Stimulated activated CD4-positive, alpha-beta T cell treated with anti-CD3 and anti-CD28 coated beads, Interleukin-1b, Interleukin-23, amount 100 ng/mL, for 1 hour (primary cell): ENCODE data around the gene MISP.

Source experiments
- DNase-seq, 2 donors: peaks; one replicate each; pipeline ENCODE4 v3.0.0-alpha.2; 2020; ENCODE audit warnings: low read depth in 2 of 2

The MISP gene

GRCh38 chr19:796692-797527, 46.0 kb downstream of the MISP start, which contains the start of gene PTBP1:
Gene PTBP1 (plus strand): TSS chr19:797452. CDS start chr19:797498, 46 bp downstream.
- DNase-seq: peak; percentile 94 to 99

- DNase-seq: peak; percentile 65 to 72
Measured at GRCh38 chr19:797528-798414, 46.9 kb downstream of the MISP start.

GRCh38 chr19:798415-799075, 47.6 kb downstream of the MISP start:
- DNase-seq: no peak

DNA sequence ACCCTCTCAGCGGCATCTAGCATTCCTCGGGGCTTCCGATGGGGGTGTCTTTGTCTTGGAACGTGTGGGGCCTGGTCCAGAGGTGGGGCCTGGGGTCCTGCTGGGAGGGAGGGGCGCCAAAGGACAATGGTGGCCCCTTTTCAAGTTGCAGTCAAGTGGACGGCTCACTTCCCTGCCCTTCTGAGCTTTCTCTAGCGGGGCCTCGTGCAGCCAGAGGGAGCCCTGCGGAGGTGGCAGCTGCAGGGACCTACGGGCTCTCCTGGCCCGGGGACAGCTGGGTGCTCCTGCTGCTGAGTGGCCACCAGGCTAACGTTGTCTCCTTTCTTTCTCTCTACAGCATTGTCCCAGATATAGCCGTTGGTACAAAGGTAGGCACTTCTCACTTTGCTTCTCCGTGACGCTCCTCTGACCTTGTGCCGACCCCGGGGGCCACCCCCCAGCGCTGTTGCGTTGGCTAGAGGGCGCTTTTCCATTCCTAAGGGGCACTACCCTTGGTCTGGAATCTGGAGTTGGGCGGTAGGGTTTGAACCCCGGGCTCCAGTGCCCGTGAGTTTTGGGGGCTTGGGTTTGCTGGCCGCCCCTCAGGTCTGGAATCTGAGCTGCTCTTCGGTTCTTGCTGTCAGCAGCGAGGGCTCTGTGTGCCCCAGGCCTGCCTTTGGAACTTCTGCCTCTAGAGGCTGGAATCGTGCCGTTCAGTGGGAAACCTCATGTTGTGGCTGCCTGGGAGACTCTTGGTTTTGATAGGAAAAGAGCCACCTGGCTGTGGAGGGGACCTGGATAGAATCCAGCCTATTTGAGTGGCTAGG, 48.4 kb downstream of the MISP start:
- no peak for DNase-seq

GRCh38 chr19:800360-801029, 49.6 kb downstream of the MISP start:
- DNase-seq: no peak

- DNase-seq: no peak
Measured at GRCh38 chr19:801030-801860, 50.3 kb downstream of the MISP start.

DNA sequence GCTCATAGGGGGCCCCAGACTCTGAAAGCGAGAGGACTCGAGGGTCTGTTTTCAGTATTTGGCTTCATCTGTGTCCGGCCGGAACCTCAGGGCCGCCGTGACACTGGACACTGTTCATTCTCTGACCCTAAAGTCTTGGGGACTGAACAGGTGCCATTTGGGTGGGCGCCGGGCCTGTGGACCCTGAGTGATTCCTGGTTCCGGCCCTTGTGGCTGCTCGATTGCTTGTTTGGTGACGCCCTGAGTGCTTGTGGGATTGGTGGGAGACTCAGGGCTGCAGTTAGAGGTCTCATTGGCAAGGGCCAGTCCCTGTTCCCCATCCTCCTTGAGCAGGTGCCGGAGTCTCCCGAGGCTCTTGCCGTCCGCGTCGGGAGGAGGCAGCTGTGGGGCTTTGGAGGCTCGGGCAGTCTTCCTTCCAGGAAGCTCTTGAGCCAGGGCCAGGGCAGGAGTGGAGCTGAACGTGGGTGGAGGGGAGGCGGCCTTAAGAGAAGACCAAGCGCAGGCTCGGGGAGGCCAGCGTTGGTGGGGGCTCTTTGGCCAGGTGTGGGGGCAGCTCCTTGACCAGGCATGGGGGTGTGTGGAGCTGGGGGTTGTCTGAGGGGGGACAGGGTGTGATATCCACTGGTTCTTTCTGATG, 51.1 kb downstream of the MISP start:
- no peak for DNase-seq

DNA sequence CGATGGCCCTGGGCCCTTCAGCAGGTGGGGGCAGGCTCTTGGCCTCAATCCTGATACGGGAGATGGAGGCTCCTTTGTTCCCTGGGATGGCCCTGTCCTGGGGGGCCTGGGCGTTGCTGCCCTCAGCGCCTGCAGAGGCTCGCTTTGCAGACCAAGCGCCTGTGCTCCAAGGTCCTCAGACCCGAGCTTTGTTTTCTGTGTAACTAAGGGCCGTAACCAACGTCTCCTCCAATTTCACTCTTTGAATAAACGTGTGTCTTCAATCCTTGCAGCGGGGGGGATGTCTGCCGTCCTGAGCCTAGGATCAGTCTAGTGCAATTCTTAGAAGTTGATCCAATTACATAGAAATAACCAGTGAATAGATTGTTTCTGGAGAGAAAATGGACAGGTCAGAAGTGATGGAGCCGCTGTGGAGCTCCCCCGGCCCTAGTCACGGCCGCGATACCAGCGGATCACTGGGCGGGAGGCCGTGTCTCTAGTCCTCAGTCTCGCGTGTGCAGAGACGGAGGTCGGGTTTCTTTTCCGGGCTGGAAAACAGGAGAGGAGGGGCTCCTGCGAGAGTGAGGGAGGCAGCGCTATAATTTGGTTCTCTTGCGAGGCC, 51.7 kb downstream of the MISP start:
- DNase-seq: no peak

DNA sequence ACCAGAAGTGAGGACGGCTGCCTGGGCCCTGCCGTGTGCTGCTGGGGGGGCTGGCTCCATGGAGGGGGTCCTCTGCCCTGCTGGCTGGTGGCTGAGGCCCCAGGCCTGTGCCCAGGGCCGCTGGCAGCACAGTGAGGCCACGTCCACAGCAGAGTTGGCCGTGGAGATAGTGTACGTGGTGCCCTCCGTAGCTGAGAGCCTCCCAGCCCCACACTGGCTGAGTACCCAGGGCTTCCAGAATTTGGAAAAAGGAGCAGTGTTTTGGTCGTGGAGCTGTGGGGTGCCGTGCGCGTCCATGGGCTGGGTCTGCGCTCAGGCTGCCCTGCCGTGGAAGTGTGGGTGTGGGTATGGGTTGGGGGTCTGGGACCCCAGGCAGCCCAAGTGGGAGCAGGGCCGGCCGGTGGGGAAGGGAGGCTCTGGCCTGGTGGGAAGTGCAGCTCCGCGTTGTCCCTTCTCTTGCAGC, 52.2 kb downstream of the MISP start:
- DNase-seq: no peak

DNA sequence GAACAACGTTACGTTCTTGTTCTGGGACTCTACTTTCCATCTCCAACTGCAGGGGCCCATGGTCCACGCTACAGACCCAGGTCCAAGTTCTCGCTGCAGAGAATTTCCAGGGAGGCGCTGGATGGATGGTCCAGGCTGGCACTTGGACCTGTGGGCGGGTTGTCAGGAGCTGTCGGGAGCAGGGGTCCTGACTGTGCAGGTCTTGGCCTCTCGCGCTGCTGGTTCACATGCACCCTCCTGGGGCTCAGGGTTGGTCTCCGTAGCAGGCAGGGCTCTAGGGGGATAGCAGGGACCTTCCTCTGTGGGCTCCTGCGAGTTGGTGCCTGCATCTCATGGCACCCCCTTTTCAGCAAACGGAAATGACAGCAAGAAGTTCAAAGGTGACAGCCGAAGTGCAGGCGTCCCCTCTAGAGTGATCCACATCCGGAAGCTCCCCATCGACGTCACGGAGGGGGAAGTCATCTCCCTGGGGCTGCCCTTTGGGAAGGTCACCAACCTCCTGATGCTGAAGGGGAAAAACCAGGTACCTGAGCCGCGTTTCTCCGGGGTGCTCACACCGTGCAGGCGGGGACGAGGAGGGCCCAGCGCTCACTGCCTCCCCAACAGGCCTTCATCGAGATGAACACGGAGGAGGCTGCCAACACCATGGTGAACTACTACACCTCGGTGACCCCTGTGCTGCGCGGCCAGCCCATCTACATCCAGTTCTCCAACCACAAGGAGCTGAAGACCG, 52.9 kb downstream of the MISP start:
- no peak for DNase-seq

- DNase-seq: no peak
Measured at GRCh38 chr19:804419-805165, 53.7 kb downstream of the MISP start.

DNA sequence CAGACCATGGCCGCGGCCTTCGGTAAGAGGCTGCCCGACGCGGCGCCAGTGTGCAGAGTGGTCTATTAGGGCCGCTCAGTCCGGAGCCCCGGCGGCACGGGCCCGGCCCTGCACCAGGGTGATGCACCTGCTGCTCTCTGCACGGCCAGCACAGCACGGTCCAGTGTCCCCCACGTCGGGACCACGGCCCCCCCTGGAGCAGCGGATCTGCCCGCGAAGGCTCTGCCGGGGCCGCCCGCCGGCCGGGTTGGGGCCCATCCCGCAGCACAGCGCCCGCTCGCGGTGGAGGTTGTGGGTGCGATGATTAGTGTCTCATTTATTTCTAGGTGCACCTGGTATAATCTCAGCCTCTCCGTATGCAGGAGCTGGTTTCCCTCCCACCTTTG, 54.2 kb downstream of the MISP start:
- DNase-seq: no peak

- no peak for DNase-seq
Measured at GRCh38 chr19:805600-806550, 55.0 kb downstream of the MISP start.

DNA sequence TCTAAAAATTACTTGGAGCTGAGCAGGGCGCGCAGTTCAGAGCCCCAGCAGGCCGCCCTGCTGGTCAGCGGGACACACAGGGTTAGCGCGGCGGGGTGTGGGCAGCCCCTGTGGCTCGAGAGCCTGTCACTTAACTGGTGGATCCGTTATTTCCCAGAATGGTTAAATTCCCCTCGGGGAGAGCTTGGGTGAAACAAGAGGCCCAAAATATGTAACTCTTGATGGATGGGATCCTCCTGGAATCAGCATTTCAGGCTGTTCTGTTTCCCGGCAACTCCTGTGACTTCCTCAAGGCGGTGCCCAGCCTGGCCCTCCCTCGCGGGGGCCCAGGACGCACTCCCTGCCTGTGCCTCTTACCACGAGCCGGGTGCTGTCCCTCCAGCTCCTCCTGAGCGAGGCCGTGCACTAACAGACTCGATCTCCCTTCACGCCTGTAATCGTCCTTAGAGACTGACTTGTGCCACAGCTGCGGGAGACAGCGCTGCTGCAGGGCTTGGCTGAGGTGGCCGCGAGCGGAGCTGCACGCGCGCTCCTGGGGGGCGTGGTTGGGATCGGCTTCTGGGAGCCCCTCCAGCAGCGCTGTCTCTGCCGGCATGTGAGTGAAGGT, 56.0 kb downstream of the MISP start:
- DNase-seq: no peak

- DNase-seq: no peak
Measured at GRCh38 chr19:807627-808422, 56.9 kb downstream of the MISP start.
